Ovary (tissue), 9 donors: ENCODE data around the gene TSPAN32. TPM values are rescaled to one million over a fixed set of nuclear protein-coding genes. Genes with fewer than 3 reads are reported as not detected.

Source experiments
- DNase-seq, 5 donors: peaks; one replicate each; pipeline ENCODE4 v3.0.0-alpha.2; 2019 to 2020
- H3K27ac ChIP-seq, 2 donors: fragments of 200-600 bp; one replicate each; pipeline versions ENCODE4 v1.5.1 to v1.8.0; 2019 to 2022
- H3K27me3 ChIP-seq: fragments of 200-600 bp; one replicate; pipeline ENCODE4 v1.8.0; 2022
- H3K36me3 ChIP-seq: fragments of 200-600 bp; sonication (generic); one replicate; pipeline ENCODE4 v1.5.1; 2019
- H3K4me1 ChIP-seq: one replicate; pipeline ENCODE4 v1.8.1; 2013; ENCODE audit warnings: mild to moderate bottlenecking, moderate library complexity; ENCODE audit not compliant: insufficient read depth
- H3K4me3 ChIP-seq: fragments of 200-600 bp; sonication (generic); one replicate; pipeline ENCODE4 v1.5.1; 2017
- H3K9me3 ChIP-seq, 2 donors: fragments of 200-600 bp in 1 of 2; sonication (generic) in 1 of 2; one replicate each; pipeline versions ENCODE4 v1.5.1 to v1.8.1; 2013 to 2019; ENCODE audit warnings: mild to moderate bottlenecking in 1 of 2, moderate library complexity in 1 of 2
- CTCF ChIP-seq, 3 donors: fragments of 450-650 bp in 2 of 3; fragments of 200-600 bp in 1 of 3; IDR thresholded peaks; one replicate each; pipeline versions ENCODE4 v1.5.1 to v1.8.0; 2016 to 2022; ENCODE audit warnings: antibody characterized with exemption in 3 of 3, mild to moderate bottlenecking in 1 of 3
- EP300 ChIP-seq: sonication (generic); formaldehyde crosslinking; IDR thresholded peaks from one replicate; pipeline ENCODE4 v1.6.1; 2017; ENCODE audit warnings: antibody characterized with exemption
- POLR2A ChIP-seq: fragments of 450-650 bp; IDR thresholded peaks from one replicate; pipeline ENCODE4 v1.6.1; 2017; ENCODE audit warnings: antibody characterized with exemption, mild to moderate bottlenecking, moderate library complexity
- WGBS, 3 donors: extraction: QIAGEN DNeasy Blood & Tissue Kit in 1 of 3; methylation state at CpG; one replicate each; pipeline versions ENCODE4 v1.1.5 to v1.1.7; 2013 to 2017; 5-methylcytosine and 5-hydroxymethylcytosine counted together
- intact Hi-C, 4 donors: fragments of 100-400 bp; cut with DNase I; formaldehyde crosslinking; loops; one replicate each; pipeline versions ENCODE4 v1.11.0 to v1.15.1; 2022 to 2023
- polyA plus RNA-seq, 2 donors: library from polyadenylated mRNA; stranded (reverse); fragments of 200-250 nt in 1 of 2; fragments of 350-450 nt in 1 of 2; fragmentation: Illumina TruSeq in 1 of 2; extraction: RNeasy Lipid Tissue Mini Kit (QIAGEN cat#74804) in 1 of 2; gene quantifications; one replicate each; pipeline ENCODE4 v1.2.3, GENCODE V29; 2013 to 2014
- total RNA-seq, 7 donors: library from RNA; depleted of rRNA in 2 of 7; stranded (reverse); fragments of >200 nt in 2 of 7; fragmentation: NEBNext Ultra II Directional in 3 of 7; extraction: Animal tissue kit (Norgen Biotek cat#: 25700) in 3 of 7; gene quantifications; one replicate each; pipeline versions ENCODE4 v1.1.0 to v1.2.4, GENCODE V29; 2016 to 2023
- donor health status: DM: no; HTN: no; CAD: no; lungs with moderate emphysema.
- donor health status: DM: no; HTN: no; CAD: no.
- donor health status: Bipolar disorder and iron deficiency.
- donor health status: DM: yes; HTN: yes; CAD: no.
- donor health status: DM: no; HTN: no; CAD: no.
- donor health status: DM: yes; HTN: yes; CAD: no.

The TSPAN32 gene
- total and polyA plus RNA-seq, 9 donors, result 0.63 to 3.9 (median 1.3) TPM; not detected in 2

GRCh38 chr11:2309251-2310072 lies 7.6 kb downstream of the TSPAN32 start:
- TF ChIP-seq EP300 (no peak), POLR2A (no peak), CTCF (IDR thresholded peaks at IDR 0.05) (no peak)
- DNase-seq, result peak in 1 of 5 donors; percentile 31
- no peak overlapping the region for H3K27ac ChIP-seq
- no peaks in the 10 kb centered on the region for H3K27me3 ChIP-seq
- no peaks in the 10 kb centered on the region for H3K36me3 ChIP-seq
- H3K4me1 ChIP-seq, result peaks cover 36% of the 10 kb centered on the region
- H3K4me3 ChIP-seq, result no peak overlapping the region
- WGBS, 3 donors, result 65 to 73% (median 69%) methylated on average over 18 to 19 of the region's 19 CpGs
- intact Hi-C loops, result loop anchor here in 3 of 4 donors (1.0 to 10.0 kb wide), 5 partner anchors 19 to 583 kb away; partner anchors contain the start of gene CD81 (in 1 of the 3)
- H3K9me3 ChIP-seq, result no peaks in the 10 kb centered on the region

- H3K4me3 ChIP-seq, result no peak overlapping the region
- no peak for TF ChIP-seq EP300
- no peak for TF ChIP-seq CTCF (IDR thresholded peaks at IDR 0.05)
- no peaks in the 10 kb centered on the region for H3K27me3 ChIP-seq
- 71 to 86% (median 82%) methylated on average over 16 of the region's 16 CpGs for WGBS, 3 donors
- DNase-seq, result peak in 1 of 5 donors; percentile 30
- H3K27ac ChIP-seq, result no peak overlapping the region
- peaks cover 35% of the 10 kb centered on the region for H3K4me1 ChIP-seq
- no peaks in the 10 kb centered on the region for H3K9me3 ChIP-seq
- intact Hi-C loops, result loop anchor here in 2 of 4 donors (5.0 kb wide), 2 partner anchors 67 to 72 kb away; partner anchors contain the start of gene CD81 (in 1 of the 2)
- H3K36me3 ChIP-seq, result no peaks in the 10 kb centered on the region
Observed at GRCh38 chr11:2310073-2310785, 8.4 kb downstream of the TSPAN32 start.

- intact Hi-C loops, result loop anchor here in 2 of 4 donors (5.0 kb wide), 2 partner anchors 66 to 71 kb away; partner anchors contain the start of gene CD81 (in 1 of the 2)
- Histone ChIP-seq H3K27me3 (no peaks in the 10 kb centered on the region), H3K4me3 (no peak overlapping the region), H3K36me3 (no peaks in the 10 kb centered on the region), H3K4me1 (peaks cover 34% of the 10 kb centered on the region), H3K27ac (no peak overlapping the region), H3K9me3 (no peaks in the 10 kb centered on the region)
- TF ChIP-seq EP300, result no peak
- no peak for TF ChIP-seq CTCF (IDR thresholded peaks at IDR 0.05)
- no peak for TF ChIP-seq POLR2A
- DNase-seq, result no peak
- 72 to 81% (median 80%) methylated on average over 13 to 16 of the region's 16 CpGs for WGBS, 3 donors
Observed at GRCh38 chr11:2310786-2311352, 9.1 kb downstream of the TSPAN32 start.

GRCh38 chr11:2311353-2312133 lies 9.7 kb downstream of the TSPAN32 start:
- Histone ChIP-seq H3K4me1 (peaks cover 31% of the 10 kb centered on the region), H3K36me3 (no peaks in the 10 kb centered on the region), H3K9me3 (no peaks in the 10 kb centered on the region), H3K27ac (no peak overlapping the region), H3K4me3 (no peak overlapping the region), H3K27me3 (no peaks in the 10 kb centered on the region)
- 80 to 85% (median 80%) methylated on average over 13 to 21 of the region's 21 CpGs for WGBS, 3 donors
- TF ChIP-seq CTCF (IDR thresholded peaks at IDR 0.05) (no peak), EP300 (no peak)
- intact Hi-C loops, result loop anchor here in 2 of 4 donors (5.0 kb wide), 2 partner anchors 66 to 71 kb away; partner anchors contain the start of gene CD81 (in 1 of the 2)
- DNase-seq, result peak in 1 of 5 donors; percentile 18
